Duodenal mucosa (tissue), 2 donors: ENCODE results near the gene FBXW9.
"Not testable (repeated sequence)": the region's sequence is repeated elsewhere in the genome, so short reads cannot be mapped to it uniquely, and the experiment has no call there.

Source experiments
- H3K27ac ChIP-seq: one replicate; pipeline ENCODE4 v1.7.0; 2013; ENCODE audit warnings: low read depth, low read length
- H3K27me3 ChIP-seq, 2 donors: one replicate each; pipeline ENCODE4 v1.7.0; 2013; ENCODE audit warnings: low read length in 2 of 2, control low read depth in 1 of 2; ENCODE audit not compliant: insufficient read depth in 2 of 2, control insufficient read depth in 1 of 2
- H3K36me3 ChIP-seq, 2 donors: one replicate each; pipeline ENCODE4 v1.7.0; 2013; ENCODE audit warnings: low read length in 2 of 2, control low read depth in 1 of 2; ENCODE audit not compliant: insufficient read depth in 2 of 2, control insufficient read depth in 1 of 2
- H3K4me1 ChIP-seq, 2 donors: one replicate each; pipeline ENCODE4 v1.7.0; 2013; ENCODE audit warnings: low read length in 2 of 2, control low read depth in 1 of 2; ENCODE audit not compliant: insufficient read depth in 2 of 2, control insufficient read depth in 1 of 2
- H3K4me3 ChIP-seq, 2 donors: one replicate each; pipeline ENCODE4 v1.7.0; 2013; ENCODE audit warnings: low read length in 2 of 2, low read depth in 1 of 2
- H3K9ac ChIP-seq, 2 donors: one replicate each; pipeline ENCODE4 v1.7.0; 2013; ENCODE audit warnings: low read length in 2 of 2, low read depth in 1 of 2
- H3K9me3 ChIP-seq, 2 donors: one replicate each; pipeline ENCODE4 v1.7.0; 2013; ENCODE audit warnings: low read length in 2 of 2, control low read depth in 1 of 2; ENCODE audit not compliant: control insufficient read depth in 1 of 2

FBXW9 gene

GRCh38 chr19:12715102-12715501, 18.7 kb upstream of the FBXW9 start:
- Histone ChIP-seq H3K27ac (no peak overlapping the region), H3K36me3 (peaks cover 37 to 68% of the 10 kb centered on the region in 2 donors), H3K4me1 (no peaks in the 10 kb centered on the region), H3K9me3 (no peaks in the 10 kb centered on the region), H3K27me3 (no peaks in the 10 kb centered on the region), H3K4me3 (no peak overlapping the region), H3K9ac (no peak overlapping the region)

- H3K4me3 ChIP-seq, H3K9me3 ChIP-seq, H3K4me1 ChIP-seq, H3K9ac ChIP-seq, H3K27me3 ChIP-seq, H3K27ac ChIP-seq: not testable (repeated sequence)
- H3K36me3 ChIP-seq, result peaks cover 32 to 69% of the 10 kb centered on the region in 2 donors
Measured at GRCh38 chr19:12713304-12713703, 16.9 kb upstream of the FBXW9 start.

- H3K27me3 ChIP-seq, H3K4me3 ChIP-seq, H3K9me3 ChIP-seq, H3K4me1 ChIP-seq, H3K9ac ChIP-seq, H3K27ac ChIP-seq: not testable (repeated sequence)
- peaks cover 32 to 75% of the 10 kb centered on the region in 2 donors for H3K36me3 ChIP-seq
Measured at GRCh38 chr19:12712077-12712476, 15.6 kb upstream of the FBXW9 start.

GRCh38 chr19:12711187-12711586, 14.8 kb upstream of the FBXW9 start:
- H3K27me3 ChIP-seq, result no peaks in the 10 kb centered on the region
- no peaks in the 10 kb centered on the region for H3K9me3 ChIP-seq
- H3K27ac ChIP-seq, result no peak overlapping the region
- H3K4me1 ChIP-seq, result no peaks in the 10 kb centered on the region
- H3K9ac ChIP-seq, result no peak overlapping the region
- H3K36me3 ChIP-seq, result peaks cover 35 to 78% of the 10 kb centered on the region in 2 donors
- H3K4me3 ChIP-seq, result no peak overlapping the region

GRCh38 chr19:12708641-12709040, 12.2 kb upstream of the FBXW9 start:
- Histone ChIP-seq H3K36me3 (peaks cover 42 to 73% of the 10 kb centered on the region in 2 donors), H3K27me3 (no peaks in the 10 kb centered on the region), H3K9me3 (no peaks in the 10 kb centered on the region), H3K4me3 (no peak overlapping the region), H3K27ac (no peak overlapping the region), H3K9ac (no peak overlapping the region), H3K4me1 (no peaks in the 10 kb centered on the region)

GRCh38 chr19:12706332-12706718, 9.9 kb upstream of the FBXW9 start:
- Histone ChIP-seq H3K4me3 (no peak overlapping the region), H3K27ac (no peak overlapping the region), H3K9ac (no peak overlapping the region), H3K4me1 (no peaks in the 10 kb centered on the region), H3K36me3 (peaks cover 44 to 79% of the 10 kb centered on the region in 2 donors), H3K9me3 (no peaks in the 10 kb centered on the region), H3K27me3 (no peaks in the 10 kb centered on the region)

- H3K9ac ChIP-seq, result no peak overlapping the region
- H3K36me3 ChIP-seq, result peaks cover 45 to 80% of the 10 kb centered on the region in 2 donors
- no peaks in the 10 kb centered on the region for H3K27me3 ChIP-seq
- no peaks in the 10 kb centered on the region for H3K9me3 ChIP-seq
- no peaks in the 10 kb centered on the region for H3K4me1 ChIP-seq
- no peak overlapping the region for H3K27ac ChIP-seq
- H3K4me3 ChIP-seq, result no peak overlapping the region
Measured at GRCh38 chr19:12705654-12706331, 9.4 kb upstream of the FBXW9 start.

GRCh38 chr19:12705169-12705568, 8.7 kb upstream of the FBXW9 start:
- Histone ChIP-seq H3K4me3 (no peak overlapping the region), H3K27ac (no peak overlapping the region), H3K9me3 (no peaks in the 10 kb centered on the region), H3K27me3 (no peaks in the 10 kb centered on the region), H3K36me3 (peaks cover 40 to 79% of the 10 kb centered on the region in 2 donors), H3K9ac (no peak overlapping the region), H3K4me1 (no peaks in the 10 kb centered on the region)

- Histone ChIP-seq H3K27me3 (no peaks in the 10 kb centered on the region), H3K36me3 (peaks cover 36 to 68% of the 10 kb centered on the region in 2 donors), H3K27ac (no peak overlapping the region), H3K4me1 (no peaks in the 10 kb centered on the region), H3K9me3 (no peaks in the 10 kb centered on the region), H3K9ac (no peak overlapping the region), H3K4me3 (no peak overlapping the region)
Measured at GRCh38 chr19:12703046-12703445, 6.6 kb upstream of the FBXW9 start.

GRCh38 chr19:12701596-12702282, 5.3 kb upstream of the FBXW9 start:
- Histone ChIP-seq H3K9ac (no peak overlapping the region), H3K9me3 (no peaks in the 10 kb centered on the region), H3K4me1 (peaks cover 5 to 6% of the 10 kb centered on the region in 2 donors), H3K27ac (no peak overlapping the region), H3K4me3 (no peak overlapping the region), H3K27me3 (no peaks in the 10 kb centered on the region), H3K36me3 (peaks cover 35 to 58% of the 10 kb centered on the region in 2 donors)
